ENCODE data around the gene EXOC2. TPM values are rescaled to one million over a fixed set of nuclear protein-coding genes. Genes with fewer than 3 reads are reported as not detected.

The EXOC2 gene
- total RNA-seq, 1 donor from 2014 or later = 44.4 TPM

DNA sequence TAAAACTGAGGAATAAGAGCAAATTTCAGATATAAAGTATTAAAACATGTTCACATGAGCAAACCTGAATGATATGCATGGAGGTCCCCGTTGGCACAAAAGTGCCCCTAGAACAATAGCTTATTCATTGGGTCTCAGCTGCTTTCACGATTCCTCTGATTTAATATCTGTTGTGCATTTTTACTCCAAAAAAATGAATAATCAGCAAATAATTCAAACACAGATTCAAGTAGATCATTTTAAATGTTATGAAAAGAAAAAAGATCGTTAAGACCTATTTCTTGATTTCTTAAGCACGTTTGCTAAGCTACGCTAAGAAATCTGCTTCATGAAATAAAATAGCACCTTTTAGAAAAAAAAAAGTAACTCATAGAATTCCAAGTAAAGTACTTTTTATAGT lies 57.7 kb downstream of the EXOC2 start:
- Mint-ChIP-seq H3K27me3 (ENCODE audit: low read depth, unreplicated experiment) (no peaks in the 10 kb centered on the region), H3K9me3 (ENCODE audit: unreplicated experiment) (peaks cover 2% of the 10 kb centered on the region), H3K4me1 (ENCODE audit: low read depth, unreplicated experiment) (no peaks in the 10 kb centered on the region), H3K4me3 (ENCODE audit: unreplicated experiment) (no peak overlapping the region), H3K36me3 (ENCODE audit: low read depth, unreplicated experiment) (peaks cover 7% of the 10 kb centered on the region), H3K27ac (ENCODE audit: unreplicated experiment) (no peak overlapping the region)
- no peaks in the 10 kb centered on the region for H3K79me2 ChIP-seq (ENCODE audit: insufficient read depth, low read length)
- no peaks in the 10 kb centered on the region for H3K27me3 ChIP-seq (ENCODE audit: insufficient read depth, low read length)
- no peaks in the 10 kb centered on the region for H3K36me3 ChIP-seq (ENCODE audit: insufficient read depth, low read length)
- no peak overlapping the region for H3K4me3 ChIP-seq (ENCODE audit: insufficient read depth, low read depth, low read length)
- FAIRE-seq = no peak
- no peak overlapping the region for H2AFZ ChIP-seq (ENCODE audit: low read depth, low read length)
- H3K9me3 ChIP-seq (ENCODE audit: insufficient read depth, low read depth, low read length) = no peaks in the 10 kb centered on the region
- no peak for DNase-seq (ENCODE audit: low read depth)
- no peak overlapping the region for H3K9ac ChIP-seq (ENCODE audit: low read length)
- no peak overlapping the region for H3K4me2 ChIP-seq (ENCODE audit: low read length)
- peaks cover 10% of the 10 kb centered on the region for H4K20me1 ChIP-seq (ENCODE audit: insufficient read depth, low read length)
- no peaks in the 10 kb centered on the region for H3K4me1 ChIP-seq (ENCODE audit: insufficient read depth, low read length)
- TF ChIP-seq EZH2 (IDR thresholded peaks at IDR 0.05; ENCODE audit: insufficient read depth, low read length) = no peak
- TF ChIP-seq, protein P1, sequence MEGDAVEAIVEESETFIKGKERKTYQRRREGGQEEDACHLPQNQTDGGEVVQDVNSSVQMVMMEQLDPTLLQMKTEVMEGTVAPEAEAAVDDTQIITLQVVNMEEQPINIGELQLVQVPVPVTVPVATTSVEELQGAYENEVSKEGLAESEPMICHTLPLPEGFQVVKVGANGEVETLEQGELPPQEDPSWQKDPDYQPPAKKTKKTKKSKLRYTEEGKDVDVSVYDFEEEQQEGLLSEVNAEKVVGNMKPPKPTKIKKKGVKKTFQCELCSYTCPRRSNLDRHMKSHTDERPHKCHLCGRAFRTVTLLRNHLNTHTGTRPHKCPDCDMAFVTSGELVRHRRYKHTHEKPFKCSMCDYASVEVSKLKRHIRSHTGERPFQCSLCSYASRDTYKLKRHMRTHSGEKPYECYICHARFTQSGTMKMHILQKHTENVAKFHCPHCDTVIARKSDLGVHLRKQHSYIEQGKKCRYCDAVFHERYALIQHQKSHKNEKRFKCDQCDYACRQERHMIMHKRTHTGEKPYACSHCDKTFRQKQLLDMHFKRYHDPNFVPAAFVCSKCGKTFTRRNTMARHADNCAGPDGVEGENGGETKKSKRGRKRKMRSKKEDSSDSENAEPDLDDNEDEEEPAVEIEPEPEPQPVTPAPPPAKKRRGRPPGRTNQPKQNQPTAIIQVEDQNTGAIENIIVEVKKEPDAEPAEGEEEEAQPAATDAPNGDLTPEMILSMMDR (IDR thresholded peaks at IDR 0.05; ENCODE audit: insufficient read depth, low read depth, low read length) = no peak
- no peak overlapping the region for H3K27ac ChIP-seq (ENCODE audit: low read depth, low read length)

DNA sequence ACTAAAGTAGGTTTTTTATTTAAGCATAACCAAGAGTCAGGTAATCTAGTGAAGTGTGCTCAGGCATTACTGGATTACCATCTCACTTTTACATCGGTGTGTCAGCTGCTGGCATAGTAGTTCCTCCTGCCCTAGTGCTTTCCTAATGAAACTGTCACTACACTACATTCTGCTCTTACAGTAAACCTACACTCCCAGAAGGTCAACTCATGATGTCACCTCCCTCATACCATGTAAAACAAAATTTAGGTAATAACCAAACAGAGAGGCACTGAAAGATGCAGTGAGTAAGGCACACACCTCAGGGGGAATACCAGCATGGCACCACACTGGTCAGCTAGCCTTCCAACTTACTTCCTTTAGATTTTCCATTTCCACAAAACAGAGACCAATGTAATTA lies 59.3 kb downstream of the EXOC2 start:
- H3K4me1 Mint-ChIP-seq (ENCODE audit: low read depth, unreplicated experiment) = no peaks in the 10 kb centered on the region
- no peak for TF ChIP-seq EZH2 (IDR thresholded peaks at IDR 0.05; ENCODE audit: insufficient read depth, low read length)
- TF ChIP-seq, protein P1 (IDR thresholded peaks at IDR 0.05; ENCODE audit: insufficient read depth, low read depth, low read length) = no peak
- Histone ChIP-seq H3K9me3 (ENCODE audit: insufficient read depth, low read depth, low read length) (no peaks in the 10 kb centered on the region), H3K4me3 (ENCODE audit: insufficient read depth, low read depth, low read length) (no peak overlapping the region), H3K36me3 (ENCODE audit: insufficient read depth, low read length) (no peaks in the 10 kb centered on the region), H3K9ac (ENCODE audit: low read length) (no peak overlapping the region), H3K79me2 (ENCODE audit: insufficient read depth, low read length) (no peaks in the 10 kb centered on the region), H2AFZ (ENCODE audit: low read depth, low read length) (no peak overlapping the region), H3K4me2 (ENCODE audit: low read length) (no peak overlapping the region), H3K4me1 (ENCODE audit: insufficient read depth, low read length) (no peaks in the 10 kb centered on the region), H3K27me3 (ENCODE audit: insufficient read depth, low read length) (no peaks in the 10 kb centered on the region), H4K20me1 (ENCODE audit: insufficient read depth, low read length) (peaks cover 3% of the 10 kb centered on the region), H3K27ac (ENCODE audit: low read depth, low read length) (no peak overlapping the region)
- DNase-seq (ENCODE audit: low read depth) (no peak), FAIRE-seq (no peak)
- H3K36me3 Mint-ChIP-seq (ENCODE audit: low read depth, unreplicated experiment) = peaks cover 10% of the 10 kb centered on the region
- no peaks in the 10 kb centered on the region for H3K9me3 Mint-ChIP-seq (ENCODE audit: unreplicated experiment)
- H3K27me3 Mint-ChIP-seq (ENCODE audit: low read depth, unreplicated experiment) = no peaks in the 10 kb centered on the region
- H3K4me3 Mint-ChIP-seq (ENCODE audit: unreplicated experiment) = no peak overlapping the region
- H3K27ac Mint-ChIP-seq (ENCODE audit: unreplicated experiment) = no peak overlapping the region

DNA sequence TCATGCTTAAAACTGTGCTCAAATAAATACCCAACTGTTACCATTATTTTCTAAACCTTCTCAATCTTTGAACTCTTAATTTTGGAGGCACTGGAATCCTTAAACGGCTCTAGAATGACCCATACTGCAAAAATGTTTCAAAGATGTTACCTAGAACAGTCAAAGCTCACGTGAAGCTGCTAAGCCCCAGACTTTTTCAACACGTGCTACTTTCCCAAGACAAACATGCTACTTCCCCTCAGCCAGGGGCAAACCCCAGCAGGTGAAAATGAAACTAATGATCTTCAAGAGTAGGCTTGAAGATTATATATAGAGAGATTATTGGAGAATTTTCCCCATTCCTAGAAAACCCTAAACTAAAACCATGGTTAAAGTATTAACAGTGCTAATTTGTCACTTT lies 64.2 kb downstream of the EXOC2 start:
- no peak overlapping the region for H3K4me3 Mint-ChIP-seq (ENCODE audit: unreplicated experiment)
- no peak overlapping the region for H2AFZ ChIP-seq (ENCODE audit: low read depth, low read length)
- H3K4me2 ChIP-seq (ENCODE audit: low read length) = no peak overlapping the region
- H3K36me3 ChIP-seq (ENCODE audit: insufficient read depth, low read length) = no peaks in the 10 kb centered on the region
- H3K9me3 ChIP-seq (ENCODE audit: insufficient read depth, low read depth, low read length) = no peaks in the 10 kb centered on the region
- H3K4me1 ChIP-seq (ENCODE audit: insufficient read depth, low read length) = no peaks in the 10 kb centered on the region
- no peak overlapping the region for H3K27ac Mint-ChIP-seq (ENCODE audit: unreplicated experiment)
- no peaks in the 10 kb centered on the region for H3K27me3 ChIP-seq (ENCODE audit: insufficient read depth, low read length)
- H3K9me3 Mint-ChIP-seq (ENCODE audit: unreplicated experiment) = no peaks in the 10 kb centered on the region
- FAIRE-seq (no peak), DNase-seq (ENCODE audit: low read depth) (no peak)
- H3K27me3 Mint-ChIP-seq (ENCODE audit: low read depth, unreplicated experiment) = no peaks in the 10 kb centered on the region
- H3K36me3 Mint-ChIP-seq (ENCODE audit: low read depth, unreplicated experiment) = peaks cover 10% of the 10 kb centered on the region
- no peak overlapping the region for H3K9ac ChIP-seq (ENCODE audit: low read length)
- no peak for TF ChIP-seq EZH2 (IDR thresholded peaks at IDR 0.05; ENCODE audit: insufficient read depth, low read length)
- TF ChIP-seq, protein P1 (IDR thresholded peaks at IDR 0.05; ENCODE audit: insufficient read depth, low read depth, low read length) = no peak
- H4K20me1 ChIP-seq (ENCODE audit: insufficient read depth, low read length) = peaks cover 9% of the 10 kb centered on the region
- no peak overlapping the region for H3K27ac ChIP-seq (ENCODE audit: low read depth, low read length)
- peaks cover under 1% of the 10 kb centered on the region for H3K79me2 ChIP-seq (ENCODE audit: insufficient read depth, low read length)
- no peak overlapping the region for H3K4me3 ChIP-seq (ENCODE audit: insufficient read depth, low read depth, low read length)
- H3K4me1 Mint-ChIP-seq (ENCODE audit: low read depth, unreplicated experiment) = peaks cover 22% of the 10 kb centered on the region
